Keratinocyte (primary cell): ENCODE data around the gene DNAJC7.

ENCODE experiments used
- CTCF ChIP-seq, 3 experiments: IDR thresholded peaks in 1 of 3; conservative IDR thresholded peaks in 1 of 3; optimal IDR thresholded peaks in 1 of 3; 2 replicates in 2 of 3; 3 replicates in 1 of 3; pipeline versions ENCODE3 to v1.5.1; 2011; ENCODE audit warnings: low read length in 3 of 3, mild to moderate bottlenecking in 3 of 3, moderate library complexity in 2 of 3, control low read depth in 1 of 3, inconsistent platforms in 1 of 3; ENCODE audit not compliant: insufficient read depth in 2 of 3; ENCODE audit errors: extremely low read depth in 1 of 3
- EZH2 ChIP-seq: IDR thresholded peaks from one replicate; pipeline ENCODE4 v1.6.1; 2012; ENCODE audit warnings: inconsistent platforms, mild to moderate bottlenecking, low read length, moderate library complexity

- no peak for TF ChIP-seq EZH2
- no peak for TF ChIP-seq CTCF (optimal IDR thresholded peaks at IDR 0.05 in 1 of 3, IDR thresholded peaks at IDR 0.05 in 1 of 3, conservative IDR thresholded peaks at IDR 0.05 in 1 of 3; ENCODE audit: extremely low read depth in 1 of 3, insufficient read depth in 2 of 3, low read length in 3 of 3)
These were observed 55.1 kb downstream of the DNAJC7 start for GRCh38 chr17:41962111-41962510.
